HUES6 (cell line): ENCODE results near the gene IGF2BP2.
"Not testable (repeated sequence)": the region's sequence is repeated elsewhere in the genome, so short reads cannot be mapped to it uniquely, and the experiment has no call there.

Experiments
- H3K27ac ChIP-seq: 2 replicates; pipeline ENCODE4 v1.7.0; 2013; ENCODE audit warnings: low read depth, mild to moderate bottlenecking, low read length, inconsistent platforms
- H3K27me3 ChIP-seq: 2 replicates; pipeline ENCODE4 v1.6.1; 2013; ENCODE audit warnings: low read length; ENCODE audit not compliant: control insufficient read depth, insufficient read depth
- H3K36me3 ChIP-seq: 2 replicates; pipeline ENCODE4 v1.6.1; 2013; ENCODE audit warnings: low read length; ENCODE audit not compliant: control insufficient read depth, insufficient read depth
- H3K4me1 ChIP-seq: 2 replicates; pipeline ENCODE4 v1.6.1; 2013; ENCODE audit warnings: low read length; ENCODE audit not compliant: control insufficient read depth, insufficient read depth
- H3K4me3 ChIP-seq: 2 replicates; pipeline ENCODE4 v1.5.1; 2013; ENCODE audit warnings: low read depth, low read length
- H3K9ac ChIP-seq: one replicate; pipeline ENCODE4 v1.6.1; 2013; ENCODE audit warnings: mild to moderate bottlenecking, low read length
- H3K9me3 ChIP-seq: 2 replicates; pipeline ENCODE4 v1.6.1; 2013; ENCODE audit warnings: low read depth, low read length; ENCODE audit not compliant: control insufficient read depth, insufficient read depth

IGF2BP2 gene

GRCh38 chr3:185685231-185686035 is 139.4 kb downstream of the IGF2BP2 start:
- Histone ChIP-seq H3K9me3 (no peaks in the 10 kb centered on the region), H3K36me3 (peaks cover 80% of the 10 kb centered on the region), H3K9ac (no peak overlapping the region), H3K4me3 (no peak overlapping the region), H3K4me1 (peaks cover 7% of the 10 kb centered on the region; the same call in 1 of the 2 replicates), H3K27me3 (no peaks in the 10 kb centered on the region), H3K27ac (no peak overlapping the region)

GRCh38 chr3:185680231-185680630 is 144.6 kb downstream of the IGF2BP2 start:
- Histone ChIP-seq H3K9ac (no peak overlapping the region), H3K27me3 (no peaks in the 10 kb centered on the region), H3K36me3 (peaks cover 74% of the 10 kb centered on the region), H3K4me1 (0 out of 2 replicates have a peak, but pooled peaks cover 2% of the 10 kb centered on the region), H3K4me3 (no peak overlapping the region), H3K27ac (no peak overlapping the region), H3K9me3 (no peaks in the 10 kb centered on the region; the same call in 1 of the 2 replicates)

- Histone ChIP-seq H3K27ac (no peak overlapping the region), H3K36me3 (peaks cover 75% of the 10 kb centered on the region), H3K4me1 (0 out of 2 replicates have a peak, but pooled peaks cover 2% of the 10 kb centered on the region), H3K4me3 (no peak overlapping the region), H3K27me3 (no peaks in the 10 kb centered on the region), H3K9ac (no peak overlapping the region), H3K9me3 (no peaks in the 10 kb centered on the region; the same call in 1 of the 2 replicates)
Measured at GRCh38 chr3:185678027-185678426, 146.8 kb downstream of the IGF2BP2 start.

GRCh38 chr3:185677146-185677829 is 147.6 kb downstream of the IGF2BP2 start:
- H3K4me3 ChIP-seq = no peak overlapping the region
- no peak overlapping the region for H3K27ac ChIP-seq
- H3K4me1 ChIP-seq = 0 out of 2 replicates have a peak, but pooled peaks cover 2% of the 10 kb centered on the region
- no peaks in the 10 kb centered on the region for H3K27me3 ChIP-seq
- H3K9me3 ChIP-seq = no peaks in the 10 kb centered on the region; the same call in 1 of the 2 replicates
- H3K9ac ChIP-seq = no peak overlapping the region
- H3K36me3 ChIP-seq = peaks cover 75% of the 10 kb centered on the region

GRCh38 chr3:185667574-185667973 is 157.3 kb downstream of the IGF2BP2 start:
- Histone ChIP-seq H3K36me3 (peaks cover 73% of the 10 kb centered on the region), H3K27me3 (no peaks in the 10 kb centered on the region), H3K27ac (no peak overlapping the region), H3K9me3 (no peaks in the 10 kb centered on the region), H3K4me1 (no peaks in the 10 kb centered on the region), H3K9ac (no peak overlapping the region), H3K4me3 (no peak overlapping the region)

GRCh38 chr3:185663929-185664328 is 160.9 kb downstream of the IGF2BP2 start:
- Histone ChIP-seq H3K4me1 (0 out of 2 replicates have a peak, but pooled peaks cover 4% of the 10 kb centered on the region), H3K4me3 (no peak overlapping the region), H3K27ac (no peak overlapping the region), H3K36me3 (peaks cover 42% of the 10 kb centered on the region), H3K9me3 (no peaks in the 10 kb centered on the region), H3K27me3 (no peaks in the 10 kb centered on the region), H3K9ac (no peak overlapping the region)

GRCh38 chr3:185661772-185662171 is 163.1 kb downstream of the IGF2BP2 start:
- Histone ChIP-seq H3K4me1 (0 out of 2 replicates have a peak, but pooled peaks cover 4% of the 10 kb centered on the region), H3K4me3 (no peak overlapping the region), H3K27ac (no peak overlapping the region)

GRCh38 chr3:185661296-185661695 is 163.5 kb downstream of the IGF2BP2 start:
- H3K9ac ChIP-seq, H3K27me3 ChIP-seq, H3K4me3 ChIP-seq, H3K9me3 ChIP-seq, H3K4me1 ChIP-seq, H3K27ac ChIP-seq: not testable (repeated sequence)
- peaks cover 46% of the 10 kb centered on the region for H3K36me3 ChIP-seq

More at GRCh38 chr3:185661772-185662171, 163.1 kb downstream of the IGF2BP2 start:
- Histone ChIP-seq H3K9me3 (no peaks in the 10 kb centered on the region), H3K36me3 (peaks cover 44% of the 10 kb centered on the region), H3K9ac (no peak overlapping the region), H3K27me3 (no peaks in the 10 kb centered on the region)

- Histone ChIP-seq H3K27ac (no peak overlapping the region), H3K4me1 (0 out of 2 replicates have a peak, but pooled peaks cover 4% of the 10 kb centered on the region), H3K36me3 (peaks cover 57% of the 10 kb centered on the region), H3K9ac (no peak overlapping the region), H3K27me3 (no peaks in the 10 kb centered on the region), H3K9me3 (no peaks in the 10 kb centered on the region), H3K4me3 (no peak overlapping the region)
Measured at GRCh38 chr3:185659942-185660921, 164.6 kb downstream of the IGF2BP2 start.

- Histone ChIP-seq H3K27ac (no peak overlapping the region), H3K36me3 (peaks cover 62% of the 10 kb centered on the region), H3K9ac (no peak overlapping the region)
Measured at GRCh38 chr3:185658943-185659342, 165.9 kb downstream of the IGF2BP2 start.

More at GRCh38 chr3:185658943-185659342, 165.9 kb downstream of the IGF2BP2 start:
- no peaks in the 10 kb centered on the region for H3K9me3 ChIP-seq
- no peak overlapping the region for H3K4me3 ChIP-seq
- no peaks in the 10 kb centered on the region for H3K27me3 ChIP-seq
- 0 out of 2 replicates have a peak, but pooled peaks cover 4% of the 10 kb centered on the region for H3K4me1 ChIP-seq
